GM12878 (cell line): ENCODE results near the gene SLC4A5. TPM values are rescaled to one million over a fixed set of nuclear protein-coding genes. Genes with fewer than 3 reads are reported as not detected.
A peak's percentile ranks its signal among the peaks of the same experiment; 100 is the strongest.

Experiments
- ATAC-seq: fragments of 200-7000 bp; cut with Tn5 transposase; 3 replicates; pipeline ENCODE4 v1.9.1; 2020; ENCODE audit warnings: mild to moderate bottlenecking, moderate library complexity
- BruUV-seq: library from RNA; stranded (reverse); fragments of 400-500 nt; replicated peaks from 2 replicates; lab custom pipeline; 2021; lab: Mats Ljungman, UMichigan
- CTCF ChIA-PET: fragments of 300-600 bp; sonication (Branson Sonifier 250); formaldehyde crosslinking; extraction: SDS; loops from one replicate; lab custom pipeline; 2021; ENCODE audit warnings: inconsistent platforms; lab: Yijun Ruan, JAX
- POLR2A ChIA-PET: fragments of 350-600 bp; formaldehyde crosslinking; extraction: SDS; loops from one replicate; lab custom pipeline; 2021; ENCODE audit warnings: inconsistent platforms; lab: Charles Lee
- RAD21 ChIA-PET: fragments of 300-600 bp; sonication (Branson Sonifier 250); formaldehyde crosslinking; loops from one replicate; lab custom pipeline; 2023; ENCODE audit warnings: antibody characterized with exemption; ENCODE audit not compliant: unreplicated experiment; lab: Charles Lee
- SMC1A ChIA-PET: fragments of 300-600 bp; sonication (Branson Sonifier 250); formaldehyde crosslinking; loops from one replicate; lab custom pipeline; 2023; ENCODE audit not compliant: unreplicated experiment, uncharacterized antibody; lab: Charles Lee
- DNase-seq: peaks from one replicate; pipeline ENCODE4 v3.0.0-alpha.2; 2011; ENCODE audit warnings: low read depth, low spot score
- FAIRE-seq: peaks from 3 replicates; lab custom pipeline; 2011; peaks lifted over from hg19 to GRCh38; lab: Jason Lieb, UNC
- H2AFZ ChIP-seq: 2 replicates; pipeline ENCODE4 v1.6.0; 2011; ENCODE audit warnings: low read depth, low read length, control low read depth; ENCODE audit not compliant: control insufficient read depth
- H3K27ac ChIP-seq: 2 replicates; pipeline ENCODE4 v1.5.1; 2011; ENCODE audit warnings: control low read depth; ENCODE audit not compliant: control insufficient read depth, insufficient read depth
- H3K27me3 ChIP-seq, 2 experiments: replicated peaks in 1 of 2; 2 replicates each; pipeline versions ENCODE4 v1.6.0 to v1.6.1; 2011; ENCODE audit warnings: low read length in 1 of 2; ENCODE audit not compliant: control insufficient read depth in 2 of 2, insufficient read depth in 2 of 2
- H3K36me3 ChIP-seq, 2 experiments: 2 replicates each; pipeline ENCODE4 v1.5.1; 2011; ENCODE audit warnings: low read length in 1 of 2; ENCODE audit not compliant: control insufficient read depth in 2 of 2, insufficient read depth in 2 of 2
- H3K4me1 ChIP-seq: 2 replicates; pipeline ENCODE4 v1.6.1; 2011; ENCODE audit warnings: mild to moderate bottlenecking, low read length, moderate library complexity, mixed read lengths; ENCODE audit not compliant: control insufficient read depth, insufficient read depth
- H3K4me2 ChIP-seq: 2 replicates; pipeline ENCODE4 v1.6.0; 2011; ENCODE audit warnings: control low read depth; ENCODE audit not compliant: control insufficient read depth, insufficient read depth
- H3K4me3 ChIP-seq: fragments of 200-600 bp; sonication (generic); 2 replicates; pipeline ENCODE4 v1.5.1; 2016
- H3K79me2 ChIP-seq: 2 replicates; pipeline ENCODE4 v1.6.0; 2011; ENCODE audit warnings: low read length; ENCODE audit not compliant: control insufficient read depth, insufficient read depth
- H3K9ac ChIP-seq: 2 replicates; pipeline ENCODE4 v1.8.0; 2011; ENCODE audit warnings: low read length, control low read depth, mixed read lengths; ENCODE audit not compliant: control insufficient read depth, insufficient read depth
- H3K9me3 ChIP-seq: replicated peaks from 3 replicates; pipeline ENCODE4 v1.5.1; 2011; ENCODE audit warnings: mild to moderate bottlenecking, low read length; ENCODE audit not compliant: control insufficient read depth, insufficient read depth
- H4K20me1 ChIP-seq: 2 replicates; pipeline ENCODE4 v1.6.0; 2011; ENCODE audit not compliant: control insufficient read depth, insufficient read depth
- KLF5 ChIP-seq: fragments of 450-650 bp; IDR thresholded peaks from 2 replicates; pipeline ENCODE4 v1.6.1; 2014; ENCODE audit warnings: mild to moderate bottlenecking; ENCODE audit not compliant: partially characterized antibody
- POLR2AphosphoS5 ChIP-seq: IDR thresholded peaks from 2 replicates; pipeline ENCODE4 v1.6.1; 2011; ENCODE audit warnings: mild to moderate bottlenecking, low read length, inconsistent platforms
- WGBS: methylation state at CpG from one replicate; pipeline ENCODE4 v1.1.6; 2016; ENCODE audit warnings: low lambda C conversion rate; ENCODE audit not compliant: insufficient replicate concordance, insufficient coverage; ENCODE audit errors: missing lambda C conversion rate; 5-methylcytosine and 5-hydroxymethylcytosine counted together
- in situ Hi-C: fragments of 300-500 bp; cut with MboI; formaldehyde crosslinking; loops from 9 replicates; pipeline ENCODE4 v1.14.3; 2018; ENCODE audit warnings: mixed read lengths
- intact Hi-C: fragments of 100-400 bp; cut with micrococcal nuclease; formaldehyde crosslinking; loops from one replicate; pipeline ENCODE4 v1.14.2; 2022; ENCODE audit not compliant: unreplicated experiment
- polyA plus RNA-seq, 11 experiments: library from polyadenylated mRNA; depleted of rRNA in 4 of 11; unstranded in 6 of 11; stranded (reverse) in 5 of 11; fragments of >200 nt; fragmentation: Nextera tagmentation in 4 of 11; fragmentation: Illumina TruSeq in 1 of 11; extraction: Ambion mirVana in 4 of 11; extraction: Trizol in 1 of 11; gene quantifications; 1 replicate in 1 of 11; 2 replicates in 10 of 11; pipeline versions ENCODE4 v1.2.1 to v1.2.3, GENCODE V29; 2011 to 2016; ENCODE audit warnings: inconsistent platforms in 2 of 11, missing spikeins in 2 of 11, low read depth in 1 of 11
- total RNA-seq, 4 experiments: library from RNA; depleted of rRNA in 3 of 4; stranded (reverse); fragments of >200 nt in 3 of 4; fragmentation: Illumina TruSeq in 1 of 4; extraction: Trizol in 1 of 4; gene quantifications; 2 replicates each; pipeline versions ENCODE4 v1.2.1 to v1.2.3, GENCODE V29; 2013 to 2021
- TF ChIP-seq, protein P1 (sequence below): fragments of 450-650 bp; IDR thresholded peaks from 2 replicates; pipeline ENCODE4 v1.6.1; 2017; ENCODE audit warnings: low read depth, mild to moderate bottlenecking, moderate library complexity

SLC4A5 gene
- total and polyA plus RNA-seq, 10 of the 15 experiments (the other 5 are each of a cell fraction or from before 2014, with no cell fraction given): 0.15 to 4.7 (median 1.6) TPM

DNA sequence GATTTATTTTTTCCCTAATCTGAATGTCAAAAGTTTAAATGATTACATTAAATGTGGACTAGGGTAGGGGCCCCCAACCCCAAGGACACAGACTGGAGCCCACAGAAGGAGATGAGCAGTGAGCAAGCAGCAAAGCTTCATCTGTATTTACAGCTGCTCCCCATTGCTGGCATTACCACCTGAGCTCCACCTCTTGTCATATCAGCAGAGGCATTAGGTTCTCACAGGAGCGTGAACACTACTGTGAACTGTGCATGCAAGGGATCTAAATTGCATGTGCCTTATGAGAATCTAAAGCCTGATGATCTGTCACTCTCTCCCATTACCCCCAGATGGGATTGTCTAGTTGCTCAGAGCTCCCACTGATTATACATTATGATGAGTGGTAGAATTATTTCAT is 168.3 kb downstream of the SLC4A5 start:
- H3K4me2 ChIP-seq: peak overlapping the region; percentile 0; the same call in 1 of the 2 replicates
- SMC1A ChIA-PET: interaction anchor here (0.8 to 2.1 kb wide), 7 partner anchors 8 to 30 kb away, joined by 3 to 9 read pairs (median 4); partner anchors contain the start of gene MTHFD2
- H3K27me3 ChIP-seq: no peaks in the 10 kb centered on the region
- DNase-seq: no peak
- peaks cover 3 to 11% of the 10 kb centered on the region in 2 experiments; a peak in 3 of 4 replicates for H3K36me3 ChIP-seq
- no peak for ATAC-seq
- H3K9me3 ChIP-seq: no peaks in the 10 kb centered on the region
- peaks cover 69% of the 10 kb centered on the region for H3K79me2 ChIP-seq
- peak overlapping the region; percentile 29 for H3K4me3 ChIP-seq
- CTCF ChIA-PET: interaction anchor here (0.6 to 2.0 kb wide), 5 partner anchors 10 to 160 kb away, joined by 3 to 9 read pairs (median 4); partner anchors contain the start of genes BOLA3 and MTHFD2
- 6% methylated on average over 1 of the region's 1 CpG for WGBS
- peaks cover 10% of the 10 kb centered on the region for H3K4me1 ChIP-seq
- intact Hi-C loops: loop anchor here (1.0 kb wide), 1 partner anchor 29 kb away; no protein-coding TSS in a partner anchor
- in situ Hi-C loops: no loop called here
- H2AFZ ChIP-seq: no peak overlapping the region
- H3K9ac ChIP-seq: no peak overlapping the region
- TF ChIP-seq, protein P1, sequence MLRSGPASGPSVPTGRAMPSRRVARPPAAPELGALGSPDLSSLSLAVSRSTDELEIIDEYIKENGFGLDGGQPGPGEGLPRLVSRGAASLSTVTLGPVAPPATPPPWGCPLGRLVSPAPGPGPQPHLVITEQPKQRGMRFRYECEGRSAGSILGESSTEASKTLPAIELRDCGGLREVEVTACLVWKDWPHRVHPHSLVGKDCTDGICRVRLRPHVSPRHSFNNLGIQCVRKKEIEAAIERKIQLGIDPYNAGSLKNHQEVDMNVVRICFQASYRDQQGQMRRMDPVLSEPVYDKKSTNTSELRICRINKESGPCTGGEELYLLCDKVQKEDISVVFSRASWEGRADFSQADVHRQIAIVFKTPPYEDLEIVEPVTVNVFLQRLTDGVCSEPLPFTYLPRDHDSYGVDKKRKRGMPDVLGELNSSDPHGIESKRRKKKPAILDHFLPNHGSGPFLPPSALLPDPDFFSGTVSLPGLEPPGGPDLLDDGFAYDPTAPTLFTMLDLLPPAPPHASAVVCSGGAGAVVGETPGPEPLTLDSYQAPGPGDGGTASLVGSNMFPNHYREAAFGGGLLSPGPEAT: no peak
- TF ChIP-seq KLF5 (no peak), POLR2AphosphoS5 (0 out of 2 replicates have a peak, but pooled peaks have one; percentile 40)
- H4K20me1 ChIP-seq: no peaks in the 10 kb centered on the region; the same call in 1 of the 2 replicates
- RAD21 ChIA-PET: interaction anchor here (0.6 to 2.0 kb wide), 8 partner anchors 20 to 160 kb away, joined by 3 to 7 read pairs (median 3); partner anchors contain the start of gene MTHFD2
- no peak for FAIRE-seq
- BruUV-seq: no TSS peak
- no peak overlapping the region for H3K27ac ChIP-seq
- POLR2A ChIA-PET: interaction anchor here (0.5 to 1.5 kb wide), 6 partner anchors 11 to 216 kb away, joined by 3 to 9 read pairs (median 4); partner anchors contain the start of gene MTHFD2
